ENCODE results near the gene HEXA.
"Not testable (repeated sequence)": the region's sequence is repeated elsewhere in the genome, so short reads cannot be mapped to it uniquely, and the experiment has no call there.

The HEXA gene

DNA sequence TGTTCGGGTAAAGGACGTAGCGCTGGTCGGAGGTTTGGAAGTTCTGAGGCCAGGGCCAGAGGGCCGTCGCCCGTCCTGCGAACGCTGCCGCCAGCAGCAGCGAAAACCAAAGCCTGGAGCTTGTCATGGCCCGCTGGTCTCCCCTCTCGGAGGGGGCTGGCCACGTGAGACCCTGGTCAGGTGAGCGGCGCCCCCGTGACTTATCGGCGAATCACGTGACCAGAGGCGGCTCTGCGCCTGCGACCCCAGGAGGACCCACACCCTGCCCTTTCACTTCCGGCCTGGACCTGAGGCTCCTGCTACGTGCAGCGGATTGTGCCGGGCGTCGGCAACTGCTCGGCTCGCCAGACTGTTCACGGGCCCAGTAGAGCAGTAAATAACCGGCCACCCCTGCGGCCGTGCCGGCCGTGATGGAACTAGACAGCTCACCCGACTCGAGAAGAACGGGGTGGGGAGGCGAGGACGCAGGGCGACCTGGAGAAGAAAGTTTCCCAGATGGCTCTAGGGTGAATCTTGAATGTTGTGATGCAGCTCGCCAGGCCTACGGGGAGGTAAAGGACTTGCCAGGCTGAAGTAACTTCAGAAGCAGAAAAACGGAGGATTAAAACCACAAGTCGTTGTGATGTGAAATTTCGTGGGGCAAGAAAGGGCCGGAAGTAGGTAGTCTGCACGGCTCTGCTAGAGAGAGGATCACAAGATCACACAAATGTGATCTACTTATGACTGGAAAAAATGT, at the start of gene HEXA:
Gene HEXA (minus strand): TSS at position 169 of the 736 bp plus-strand sequence. CDS start 42 bp downstream, at position 127.
- DNase-seq = peak; percentile 86

DNA sequence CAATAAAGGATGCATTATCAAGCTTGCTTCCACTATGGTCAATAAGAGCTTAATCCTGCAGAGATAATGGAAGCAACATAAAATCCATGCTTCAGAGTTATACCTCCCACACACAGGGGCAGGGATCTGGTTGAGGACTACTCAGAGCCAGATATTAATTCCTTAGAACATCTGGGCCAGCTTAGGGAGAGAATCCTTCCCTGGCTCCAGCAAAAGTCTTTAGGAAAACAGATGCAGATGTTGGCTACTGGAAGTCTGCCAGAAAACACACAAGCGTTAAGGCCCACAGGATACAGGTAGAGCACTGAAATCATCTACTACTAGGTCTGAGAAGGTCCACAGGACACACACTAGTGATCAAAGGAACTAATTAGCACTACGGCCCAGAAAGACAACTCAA, 47.4 kb upstream of the HEXA start:
- DNase-seq = no peak

DNA sequence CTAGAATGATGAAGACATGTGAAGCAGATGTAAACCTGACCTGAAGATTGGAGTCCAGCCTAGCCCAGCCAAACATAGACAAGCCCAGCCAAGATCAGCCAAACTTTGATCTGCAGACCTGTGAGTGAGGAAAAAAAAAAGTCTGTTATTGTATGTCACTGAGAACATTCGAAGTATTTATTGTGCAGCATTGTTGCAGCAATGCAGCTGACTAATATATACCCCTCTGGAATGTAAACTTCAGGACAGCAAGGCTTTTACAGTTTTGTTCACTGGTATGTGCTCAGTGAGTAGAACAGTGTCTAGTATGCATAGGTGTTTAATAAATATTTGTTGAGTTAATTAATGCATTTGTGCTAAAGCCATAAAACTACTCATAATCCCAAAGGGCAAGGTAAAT, 45.7 kb upstream of the HEXA start:
- DNase-seq = no peak

DNA sequence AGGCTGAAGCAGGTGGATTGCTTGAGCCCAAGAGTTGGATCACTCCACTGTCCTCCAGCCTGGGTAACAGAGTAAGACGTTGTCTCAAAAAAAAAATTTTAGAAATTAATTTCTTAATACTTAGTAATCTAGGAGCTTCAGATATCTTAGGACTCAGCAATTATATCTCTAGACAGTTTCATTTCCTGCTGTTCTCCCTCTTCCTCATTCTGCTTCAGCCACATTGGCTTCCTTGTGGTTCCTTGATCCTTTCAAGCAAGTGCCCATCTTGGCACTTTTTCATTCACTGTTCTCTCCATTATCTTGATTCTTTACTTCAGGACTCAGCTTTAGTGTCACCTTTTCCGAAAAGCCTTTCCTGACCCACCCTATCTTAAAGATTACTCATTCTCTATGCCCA, 44.8 kb upstream of the HEXA start:
- DNase-seq = no peak

DNA sequence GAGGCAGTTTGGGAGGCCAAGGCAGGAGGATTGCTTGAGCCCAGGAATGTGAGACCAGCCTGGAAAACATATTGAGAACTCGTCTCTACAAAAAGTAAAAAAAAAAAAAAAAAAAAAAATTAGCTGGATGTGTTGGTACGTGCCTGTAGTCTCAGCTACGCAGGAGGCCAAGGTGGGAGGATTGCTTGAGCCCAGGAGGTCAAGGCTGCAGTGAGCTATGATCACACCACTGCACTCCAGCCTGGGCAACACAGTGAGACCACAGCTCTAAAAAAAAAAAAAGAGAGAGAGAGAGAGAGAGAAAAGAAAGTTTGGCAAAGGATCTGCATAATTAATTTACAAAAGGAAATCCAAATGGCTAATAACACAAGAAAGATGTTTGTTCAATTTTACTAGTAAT, 44.0 kb upstream of the HEXA start:
- not testable (repeated sequence) for DNase-seq

DNA sequence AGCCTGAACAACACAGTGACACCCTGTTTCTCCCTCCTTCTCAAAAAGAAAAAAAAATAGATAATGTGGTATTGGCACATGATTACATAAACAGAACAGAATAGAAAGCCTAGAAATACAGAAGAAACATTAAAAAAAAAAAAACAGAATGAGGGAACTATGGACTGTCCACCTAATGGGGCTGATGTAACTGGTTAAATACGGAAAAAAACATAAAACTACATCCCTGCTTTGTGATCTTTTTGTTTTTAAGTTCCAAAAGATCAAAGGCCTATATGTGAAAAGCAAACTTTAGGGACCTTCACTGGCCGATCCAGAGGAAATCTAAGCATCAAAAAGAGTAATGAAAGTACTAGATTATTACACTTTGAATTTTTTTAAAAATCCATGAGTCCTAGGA, 39.5 kb upstream of the HEXA start:
- DNase-seq = no peak

DNA sequence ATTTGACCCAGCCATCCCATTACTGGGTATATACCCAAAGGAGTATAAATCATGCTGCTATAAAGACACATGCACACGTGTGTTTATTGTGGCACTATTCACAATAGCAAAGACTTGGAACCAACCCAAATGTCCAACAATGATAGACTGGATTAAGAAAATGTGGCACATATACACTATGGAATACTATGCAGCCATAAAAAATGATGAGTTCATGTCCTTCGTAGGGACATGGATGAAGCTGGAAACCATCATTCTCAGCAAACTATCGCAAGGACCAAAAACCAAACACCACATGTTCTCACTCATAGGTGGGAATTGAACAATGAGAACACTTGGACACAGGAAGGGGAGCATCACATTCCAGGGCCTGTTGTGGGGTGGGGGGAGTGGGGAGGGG, 37.5 kb upstream of the HEXA start:
- not testable (repeated sequence) for DNase-seq

DNA sequence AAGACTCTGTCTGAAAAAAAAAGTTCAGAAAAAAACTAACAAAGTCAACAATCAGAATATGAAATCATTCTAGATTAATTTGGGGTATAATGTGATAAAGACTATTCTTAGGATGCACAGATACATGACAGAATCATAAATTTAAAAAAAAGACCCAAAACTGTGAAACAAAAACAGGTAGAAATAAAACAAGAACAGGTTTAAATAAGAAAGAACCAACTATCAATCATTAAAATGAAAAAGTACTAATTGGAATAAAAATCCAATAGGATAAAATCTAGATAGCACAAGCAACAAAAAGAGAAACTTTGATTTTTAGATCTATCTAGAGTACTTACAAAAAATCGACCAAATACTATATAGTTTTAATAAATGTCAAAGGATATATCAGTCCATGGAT, 35.7 kb upstream of the HEXA start:
- DNase-seq = no peak

DNA sequence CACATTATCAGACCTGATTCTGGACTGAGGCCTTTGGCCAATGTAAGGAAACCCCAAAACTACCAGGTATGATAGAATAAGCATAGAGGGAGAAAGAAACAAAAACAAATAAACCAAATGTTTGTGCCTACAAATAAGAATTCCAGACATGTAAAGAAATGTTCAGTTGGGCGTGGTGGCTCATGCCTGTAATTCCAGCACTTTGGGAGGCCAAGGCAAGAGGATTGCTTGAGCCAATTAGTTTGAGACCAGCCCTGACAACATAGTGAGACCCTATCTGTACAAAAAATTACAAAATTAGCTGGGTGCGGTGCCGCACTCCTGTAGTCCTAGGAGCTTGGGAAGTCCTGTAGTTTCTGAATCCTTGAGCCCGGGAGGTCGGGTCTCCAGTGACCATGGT, 35.3 kb upstream of the HEXA start:
- DNase-seq = no peak

DNA sequence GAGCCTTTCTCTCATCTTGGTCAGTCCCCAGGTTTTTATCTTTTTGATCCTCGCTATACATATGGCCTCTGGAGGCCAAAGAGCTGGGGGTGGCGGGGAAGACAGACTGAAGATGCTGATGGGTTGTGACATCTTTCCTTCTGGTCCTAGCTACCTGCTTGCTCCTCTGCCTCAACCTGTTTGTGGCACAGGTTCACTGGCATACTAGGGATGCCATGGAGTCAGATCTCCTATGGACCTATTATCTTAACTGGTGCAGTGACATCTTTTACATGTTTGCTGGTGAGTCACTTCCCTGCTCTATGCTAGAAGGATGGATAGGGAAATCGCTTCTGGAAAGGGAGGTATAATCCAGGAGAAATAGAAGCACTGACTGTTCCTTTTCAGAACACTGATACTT, 31.1 kb upstream of the HEXA start:
- DNase-seq = no peak

DNA sequence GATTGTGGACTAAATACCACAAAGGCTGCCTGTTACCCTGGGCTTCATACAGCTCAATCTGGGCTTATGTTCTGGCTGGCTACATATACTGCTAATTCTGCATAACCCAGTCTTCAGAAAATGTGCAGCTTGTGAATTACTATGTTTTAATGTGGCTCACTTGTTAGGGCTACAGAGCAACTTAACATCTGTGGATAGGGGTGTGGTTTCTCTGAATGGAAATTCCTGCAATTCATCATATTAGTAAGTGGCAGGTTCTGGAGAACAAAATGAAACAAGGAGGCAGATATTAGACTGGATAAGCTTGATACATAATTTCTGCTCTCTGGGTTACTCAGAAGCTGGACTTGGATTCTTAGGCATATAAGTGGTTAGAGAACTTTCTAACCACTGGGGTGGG, 29.0 kb upstream of the HEXA start:
- DNase-seq = no peak

DNA sequence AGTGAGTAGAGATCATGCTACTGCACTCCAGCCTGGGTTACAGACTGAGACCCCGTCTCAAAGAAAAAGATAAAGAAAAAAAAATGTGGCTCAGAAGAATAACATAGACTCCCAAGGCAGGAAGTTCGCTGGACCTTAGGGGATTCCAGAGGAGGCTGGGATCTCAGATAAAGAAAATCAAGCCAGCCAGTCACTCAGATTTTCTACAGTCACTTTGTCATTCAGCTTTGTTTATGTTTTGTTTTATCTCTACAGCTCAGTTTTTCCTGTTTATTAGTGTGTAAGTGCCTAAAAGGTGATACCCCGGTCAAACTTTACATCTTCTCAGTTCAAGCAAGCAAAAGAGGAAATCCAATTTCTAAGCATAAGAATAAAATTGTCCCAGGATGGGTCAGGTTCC, 28.5 kb upstream of the HEXA start:
- no peak for DNase-seq

DNA sequence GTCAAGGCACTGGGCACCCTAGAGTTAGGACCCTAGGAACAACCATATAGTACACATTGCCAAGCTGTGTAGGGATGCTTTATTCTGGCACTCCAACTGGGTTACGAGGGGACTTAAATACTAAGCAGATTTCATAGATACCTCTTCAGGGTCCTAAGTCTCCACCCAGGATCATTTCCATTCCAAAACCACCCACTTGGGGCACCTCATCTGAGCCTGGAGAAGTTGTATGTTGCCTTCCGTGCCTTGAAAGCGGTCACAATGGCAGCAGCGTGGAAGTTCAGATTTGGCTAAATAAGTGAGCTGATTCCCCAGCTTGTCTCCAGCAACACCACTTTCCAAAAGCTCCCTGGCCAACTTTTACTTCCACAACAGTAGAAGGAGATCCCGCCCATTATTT, 26.9 kb upstream of the HEXA start:
- DNase-seq = no peak

DNA sequence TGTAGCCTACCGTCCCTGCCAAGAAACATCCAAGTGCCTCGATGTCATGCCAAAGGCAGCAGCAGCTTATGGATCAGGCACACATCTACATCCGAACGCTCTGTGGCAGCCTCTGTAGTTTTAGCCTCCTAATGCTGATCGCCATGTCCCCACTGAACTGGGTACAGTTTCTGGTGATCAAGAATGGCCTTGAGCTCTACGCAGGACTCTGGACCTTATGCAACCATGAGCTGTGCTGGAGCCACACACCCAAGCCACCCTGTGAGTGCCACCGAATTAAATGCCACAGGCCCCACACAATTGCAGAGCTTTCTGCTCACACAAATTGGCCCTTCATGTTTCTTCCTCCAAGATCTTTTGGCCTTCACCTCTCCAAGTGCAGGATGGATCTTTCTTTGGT, 22.8 kb upstream of the HEXA start:
- DNase-seq = no peak

DNA sequence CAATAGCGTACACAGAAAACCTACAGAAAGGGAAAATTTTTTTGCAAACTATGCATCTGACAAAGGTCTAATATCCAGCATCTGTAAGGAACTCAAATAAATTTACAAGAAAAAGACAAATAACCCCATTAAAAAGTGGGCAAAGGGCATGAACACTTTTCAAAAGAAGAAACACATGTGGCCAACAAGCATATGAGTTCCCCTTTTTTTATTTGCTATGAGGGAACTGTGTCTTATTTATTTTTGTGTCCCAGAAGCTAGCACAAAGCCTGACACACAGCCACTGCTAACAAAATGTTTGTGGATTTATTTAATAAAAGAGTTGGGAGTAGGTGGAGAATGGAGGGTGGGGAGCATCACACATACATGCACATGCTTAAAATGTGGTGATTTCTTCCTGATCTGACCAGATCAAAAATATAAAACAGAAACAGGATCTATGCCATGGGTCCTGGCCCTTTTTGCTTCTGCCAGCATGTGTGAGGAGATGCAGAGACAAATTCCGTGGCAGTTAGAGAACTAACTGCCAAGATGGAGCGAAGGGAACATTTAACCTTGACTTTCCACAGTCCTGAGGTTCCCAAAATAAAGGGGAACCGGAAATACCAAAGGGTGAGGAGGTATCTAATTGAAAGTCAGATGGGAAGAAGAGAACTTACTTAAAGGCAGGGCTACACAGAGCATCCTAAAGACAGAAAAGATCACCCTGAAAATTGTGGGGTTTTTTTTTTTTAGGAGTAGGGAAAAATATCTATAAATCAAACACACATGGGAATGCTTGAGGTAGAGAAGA, 22.2 kb upstream of the HEXA start, which contains the start of gene TMEM202:
Gene TMEM202 (plus strand): TSS at position 510 of the 793 bp plus-strand sequence. CDS start 22 bp downstream, at position 532.
- no peak for DNase-seq

DNA sequence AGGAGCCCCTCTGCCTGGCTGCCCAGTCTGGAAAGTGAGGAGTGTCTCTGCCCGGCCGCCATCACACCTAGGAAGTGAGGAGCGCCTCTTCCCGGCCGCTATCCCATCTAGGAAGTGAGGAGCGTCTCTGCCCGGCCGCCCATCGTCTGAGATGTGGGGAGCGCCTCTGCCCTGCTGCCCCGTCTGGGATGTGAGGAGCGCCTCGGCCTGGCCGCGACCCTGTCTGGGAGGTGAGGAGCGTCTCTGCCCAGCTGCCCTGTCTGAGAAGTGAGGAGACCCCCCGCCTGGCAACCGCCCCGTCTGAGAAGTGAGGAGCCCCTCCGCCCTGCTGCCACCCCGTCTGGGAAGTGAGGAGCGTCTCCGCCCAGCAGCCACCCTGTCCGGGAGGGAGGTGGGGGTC, 20.5 kb upstream of the HEXA start:
- DNase-seq = not testable (repeated sequence)

DNA sequence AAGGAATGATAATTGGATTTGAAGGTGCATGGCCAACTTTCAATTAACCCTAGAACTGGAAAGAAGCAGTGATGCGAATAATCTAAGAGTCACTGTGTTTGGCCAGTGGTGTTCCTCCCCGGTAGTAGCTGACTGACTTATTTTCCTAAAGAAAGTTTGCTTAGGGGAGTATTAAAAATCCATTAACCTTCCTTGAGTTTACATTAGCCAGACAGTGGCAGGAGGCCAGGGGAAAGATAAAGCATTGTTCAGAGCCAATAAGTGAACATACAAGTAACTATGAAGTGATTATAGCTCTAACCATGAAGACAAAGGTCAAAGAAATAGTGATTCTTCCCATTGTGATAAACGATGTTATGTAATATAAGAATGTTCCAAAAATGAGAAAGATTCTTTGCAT, 13.4 kb upstream of the HEXA start:
- DNase-seq = no peak

DNA sequence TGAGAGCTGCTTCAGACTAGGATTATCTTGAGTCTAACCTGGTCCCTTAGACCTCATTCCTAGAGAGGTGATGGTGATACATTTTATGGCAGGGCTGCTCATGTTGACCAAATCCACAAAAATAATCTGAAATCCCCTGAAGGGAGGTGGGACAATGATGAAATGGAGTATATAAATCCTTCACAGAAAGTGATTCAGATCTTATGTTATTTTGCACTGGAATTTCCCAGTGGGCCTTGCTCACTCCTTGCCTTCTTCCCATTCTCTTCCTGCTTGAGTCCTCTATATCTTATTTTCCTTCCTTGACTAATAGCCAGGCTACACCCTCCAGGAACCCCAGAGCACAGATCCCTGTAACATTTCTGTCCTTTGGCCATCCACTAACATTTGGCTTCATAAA, 11.9 kb upstream of the HEXA start:
- no peak for DNase-seq

DNA sequence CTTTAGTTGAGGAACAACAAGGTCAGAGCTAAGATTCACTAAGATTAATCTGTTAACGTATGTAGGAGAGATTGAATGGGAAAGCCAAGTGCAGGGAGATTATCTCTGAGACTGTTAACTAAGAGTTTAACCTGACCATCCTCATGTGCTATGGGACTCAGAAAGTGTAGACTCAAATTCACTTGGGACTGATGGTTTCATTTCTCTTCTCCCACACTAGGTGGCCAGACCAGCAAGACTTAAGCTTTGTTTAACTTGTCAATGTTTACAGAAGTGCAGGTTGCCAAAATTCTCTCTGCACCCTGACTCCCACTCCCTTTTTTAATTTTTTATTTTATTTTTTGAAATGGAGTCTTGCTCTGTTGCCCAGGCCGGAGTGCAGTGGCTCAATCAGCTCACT, 6.3 kb upstream of the HEXA start:
- DNase-seq = no peak

DNA sequence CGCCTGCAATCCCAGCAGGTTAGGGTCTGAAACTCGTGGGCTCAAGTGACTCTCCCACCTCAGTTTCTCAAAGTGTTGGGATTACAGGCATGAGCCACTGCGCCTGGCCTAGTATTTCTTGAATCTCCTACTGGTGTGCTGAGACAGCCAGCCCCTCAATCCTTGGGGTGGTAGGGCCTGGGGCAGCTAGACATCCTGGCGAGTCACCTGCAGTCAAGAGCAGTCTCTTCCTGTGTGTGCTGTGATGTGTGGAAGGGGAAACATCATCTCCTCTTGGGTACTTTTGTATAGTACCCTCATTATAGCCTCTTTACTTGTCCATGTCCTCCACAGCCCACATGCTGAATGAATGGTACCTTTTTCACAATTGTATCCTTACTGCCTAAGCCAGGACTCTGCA, 4.9 kb upstream of the HEXA start:
- DNase-seq = no peak

DNA sequence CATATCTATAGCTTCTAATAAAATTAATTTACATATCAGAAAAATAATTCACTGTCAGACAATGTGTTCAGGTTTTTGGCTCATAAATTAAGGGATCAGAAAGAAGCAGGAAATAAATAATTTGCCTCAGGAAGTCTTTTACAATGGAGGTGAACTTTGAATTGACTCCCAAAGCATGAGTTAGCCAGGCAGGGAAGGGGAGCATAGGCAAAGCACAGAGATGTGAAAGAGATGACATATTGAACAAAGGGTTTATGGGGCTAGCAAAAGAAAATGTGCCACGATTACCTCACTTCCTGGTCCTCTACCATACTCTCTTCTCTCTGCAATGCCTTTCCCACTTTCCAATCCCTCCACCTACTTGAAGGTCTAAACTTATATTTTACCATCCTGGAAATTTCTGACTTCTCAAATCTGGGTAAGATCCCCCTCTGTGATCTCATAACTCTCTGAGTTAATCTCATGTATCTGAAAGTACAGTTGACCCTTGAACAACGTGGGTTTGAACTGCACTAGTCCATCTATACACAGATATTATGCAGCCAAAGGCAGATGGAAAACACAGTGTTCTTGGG, 4.1 kb upstream of the HEXA start:
- DNase-seq = no peak

DNA sequence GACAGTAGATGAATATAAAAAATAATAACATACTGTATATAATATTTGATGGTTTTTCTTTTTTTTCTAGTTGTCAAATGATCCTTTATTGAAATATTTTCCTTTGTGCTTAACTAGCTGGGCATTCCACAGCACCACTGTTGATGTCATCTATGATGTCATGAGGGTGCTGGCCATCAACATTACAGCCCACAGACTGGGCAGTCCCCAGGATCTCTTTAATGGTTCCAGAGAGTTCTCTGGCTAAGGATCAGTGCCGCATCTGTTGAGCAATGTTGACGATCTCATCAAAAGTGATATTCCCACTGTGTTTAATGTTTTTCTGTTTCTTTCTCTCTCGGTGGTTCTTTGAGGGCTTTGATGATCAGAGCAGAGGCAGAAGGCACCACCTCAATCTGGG, 3.3 kb upstream of the HEXA start:
- DNase-seq = not testable (repeated sequence)

DNA sequence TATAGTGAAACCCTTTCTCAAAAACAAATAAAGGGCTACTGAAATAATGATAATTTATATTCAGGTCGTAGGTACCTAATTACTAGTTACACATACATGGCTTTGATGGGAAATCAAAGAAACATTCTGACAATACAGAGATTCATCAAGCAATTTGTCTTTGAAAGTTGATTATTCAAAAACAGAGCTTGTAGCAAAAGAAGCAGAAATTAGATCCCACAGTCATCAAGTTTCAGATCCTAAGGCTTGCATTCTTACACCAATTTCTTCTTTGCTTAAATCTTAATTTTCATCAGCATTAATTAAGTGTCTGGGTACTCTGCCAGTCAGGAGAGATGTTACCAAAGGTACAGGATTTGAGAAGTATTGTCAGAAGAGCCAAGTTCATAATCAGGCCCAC, 1.5 kb upstream of the HEXA start:
- DNase-seq = no peak

DNA sequence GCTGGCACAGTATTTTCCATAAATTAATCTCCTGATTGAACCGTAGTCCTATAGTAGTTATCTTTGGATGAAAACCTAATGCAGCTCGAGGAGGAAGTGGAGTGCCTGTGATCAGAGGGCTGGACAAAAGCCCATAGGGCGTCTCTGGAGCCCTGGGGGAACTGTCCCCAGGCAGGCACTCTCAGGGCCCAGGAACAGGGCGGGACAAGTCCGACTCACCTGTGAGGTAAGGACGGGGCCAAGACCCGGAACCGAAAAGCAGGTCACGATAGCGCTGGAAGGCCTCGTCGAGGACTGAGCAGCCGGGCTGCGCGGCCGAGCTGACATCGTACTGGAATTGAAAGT, 341 bp downstream of the HEXA start:
- DNase-seq = no peak

Data from NCI-H1092 treated with DMSO at 0.1 percent for 48 hours (cell line).